HEK293T (cell line): ENCODE measurements around the gene UVRAG.

Source experiments
- L3MBTL2 ChIP-seq: fragments of 450-650 bp; conservative IDR thresholded peaks from 2 replicates; pipeline ENCODE4 v1.6.1; 2016; ENCODE audit warnings: mild to moderate bottlenecking
- SP1 ChIP-seq: fragments of 450-650 bp; IDR thresholded peaks from 2 replicates; pipeline ENCODE4 v1.6.1; 2017
- SUZ12 ChIP-seq: fragments of 450-650 bp; IDR thresholded peaks from 2 replicates; pipeline ENCODE4 v1.6.1; 2016; ENCODE audit warnings: mild to moderate bottlenecking
- TARDBP ChIP-seq: fragments of 450-650 bp; IDR thresholded peaks from 2 replicates; pipeline ENCODE4 v1.6.1; 2016

- no peak for TF ChIP-seq L3MBTL2
- no peak for TF ChIP-seq SP1
- no peak for TF ChIP-seq SUZ12
- TF ChIP-seq TARDBP, result no peak
Observed at GRCh38 chr11:76077575-76078150, 262.7 kb downstream of the UVRAG start.
